ENCODE measurements around the gene ERICH3.

The ERICH3 gene

GRCh38 chr1:74703386-74704182 lies 30.0 kb upstream of the ERICH3 start:
- H3K4me1 ChIP-seq (ENCODE audit: control insufficient read depth in 2 of 2, insufficient read depth in 1 of 2, low read depth in 1 of 2, low read length in 2 of 2) = no peaks in the 10 kb centered on the region
- H2BK120ac ChIP-seq (ENCODE audit: low read depth, low read length) = no peak overlapping the region
- H3K79me1 ChIP-seq (ENCODE audit: low read depth, low read length) = no peaks in the 10 kb centered on the region
- no peak overlapping the region for H2BK5ac ChIP-seq (ENCODE audit: low read length)
- H3K36me3 ChIP-seq (replicated peaks in 1 of 2; ENCODE audit: control insufficient read depth in 2 of 2, insufficient read depth in 2 of 2, low read length in 2 of 2) = no peaks in the 10 kb centered on the region
- WGBS, 2 donors (ENCODE audit: extremely low coverage in 2 of 2, insufficient read length in 2 of 2, insufficient replicate concordance in 1 of 2) = no CpG with 5 or more reads among the region's 6 CpGs
- no peak overlapping the region for H2AFZ ChIP-seq (ENCODE audit: low read length)
- H2BK15ac ChIP-seq (ENCODE audit: low read length) = no peak overlapping the region
- no peak overlapping the region for H4K91ac ChIP-seq (ENCODE audit: low read depth, low read length, poor library complexity)
- no peaks in the 10 kb centered on the region for H3K27me3 ChIP-seq (ENCODE audit: control insufficient read depth in 3 of 3, insufficient read depth in 3 of 3, low read depth in 1 of 3, low read length in 3 of 3)
- no peak overlapping the region for H4K8ac ChIP-seq (ENCODE audit: low read depth, low read length)
- H3K4ac ChIP-seq (ENCODE audit: low read length) = no peak overlapping the region
- no peak overlapping the region for H3K23ac ChIP-seq (ENCODE audit: low read depth, low read length, poor library complexity)
- no peak overlapping the region for H3K4me3 ChIP-seq (ENCODE audit: low read length in 2 of 2)
- no peak for DNase-seq (ENCODE audit: low spot score)
- no peaks in the 10 kb centered on the region for H3K9me3 ChIP-seq (replicated peaks in 1 of 2; ENCODE audit: control insufficient read depth in 2 of 2, insufficient read depth in 1 of 2, low read depth in 1 of 2, low read length in 2 of 2)
- no peak overlapping the region for H2BK12ac ChIP-seq (ENCODE audit: low read length)
- H3K14ac ChIP-seq (ENCODE audit: low read length) = no peak overlapping the region
- H3K9ac ChIP-seq (ENCODE audit: low read depth, low read length, poor library complexity) = no peak overlapping the region
- no peak overlapping the region for H3K18ac ChIP-seq (ENCODE audit: low read length)
- no peak overlapping the region for H3K4me2 ChIP-seq (ENCODE audit: insufficient read depth, low read length, poor library complexity, severe bottlenecking)
- H2AK5ac ChIP-seq (ENCODE audit: low read depth, low read length) = no peak overlapping the region
- no peak overlapping the region for H3K27ac ChIP-seq (replicated peaks; ENCODE audit: low read length)

GRCh38 chr1:74699331-74699730 lies 25.7 kb upstream of the ERICH3 start:
- Histone ChIP-seq H2BK15ac (ENCODE audit: low read length) (no peak overlapping the region), H3K27ac (replicated peaks; ENCODE audit: low read length) (no peak overlapping the region), H3K23ac (ENCODE audit: low read depth, low read length, poor library complexity) (no peak overlapping the region), H3K79me1 (ENCODE audit: low read depth, low read length) (no peaks in the 10 kb centered on the region), H3K4me1 (ENCODE audit: control insufficient read depth in 2 of 2, insufficient read depth in 1 of 2, low read depth in 1 of 2, low read length in 2 of 2) (no peaks in the 10 kb centered on the region), H2AFZ (ENCODE audit: low read length) (no peak overlapping the region), H3K36me3 (replicated peaks in 1 of 2; ENCODE audit: control insufficient read depth in 2 of 2, insufficient read depth in 2 of 2, low read length in 2 of 2) (no peaks in the 10 kb centered on the region), H3K4ac (ENCODE audit: low read length) (no peak overlapping the region), H3K4me2 (ENCODE audit: insufficient read depth, low read length, poor library complexity, severe bottlenecking) (no peak overlapping the region), H2BK12ac (ENCODE audit: low read length) (no peak overlapping the region), H3K9me3 (replicated peaks in 1 of 2; ENCODE audit: control insufficient read depth in 2 of 2, insufficient read depth in 1 of 2, low read depth in 1 of 2, low read length in 2 of 2) (no peaks in the 10 kb centered on the region), H4K8ac (ENCODE audit: low read depth, low read length) (no peak overlapping the region), H4K91ac (ENCODE audit: low read depth, low read length, poor library complexity) (no peak overlapping the region), H3K9ac (ENCODE audit: low read depth, low read length, poor library complexity) (no peak overlapping the region), H3K18ac (ENCODE audit: low read length) (no peak overlapping the region), H2BK120ac (ENCODE audit: low read depth, low read length) (no peak overlapping the region), H3K4me3 (ENCODE audit: low read length in 2 of 2) (no peak overlapping the region), H2BK5ac (ENCODE audit: low read length) (no peak overlapping the region), H3K14ac (ENCODE audit: low read length) (no peak overlapping the region), H2AK5ac (ENCODE audit: low read depth, low read length) (no peak overlapping the region), H3K27me3 (ENCODE audit: control insufficient read depth in 3 of 3, insufficient read depth in 3 of 3, low read depth in 1 of 3, low read length in 3 of 3) (no peaks in the 10 kb centered on the region)
- no peak for DNase-seq (ENCODE audit: low spot score)

GRCh38 chr1:74697832-74698231 lies 24.2 kb upstream of the ERICH3 start:
- no peak overlapping the region for H3K4me2 ChIP-seq (ENCODE audit: insufficient read depth, low read length, poor library complexity, severe bottlenecking)
- H3K79me1 ChIP-seq (ENCODE audit: low read depth, low read length) = no peaks in the 10 kb centered on the region
- WGBS, 2 donors (ENCODE audit: extremely low coverage in 2 of 2, insufficient read length in 2 of 2, insufficient replicate concordance in 1 of 2) = 100% methylated on average over 2 of the region's 2 CpGs; no CpG with 5 or more reads in 1 of the 2 donors

GRCh38 chr1:74693473-74693872 lies 19.9 kb upstream of the ERICH3 start:
- Histone ChIP-seq H3K4ac (ENCODE audit: low read length) (no peak overlapping the region), H3K18ac (ENCODE audit: low read length) (no peak overlapping the region), H3K27ac (replicated peaks; ENCODE audit: low read length) (no peak overlapping the region), H3K14ac (ENCODE audit: low read length) (no peak overlapping the region), H2BK15ac (ENCODE audit: low read length) (no peak overlapping the region), H3K4me2 (ENCODE audit: insufficient read depth, low read length, poor library complexity, severe bottlenecking) (no peak overlapping the region), H3K36me3 (replicated peaks in 1 of 2; ENCODE audit: control insufficient read depth in 2 of 2, insufficient read depth in 2 of 2, low read length in 2 of 2) (no peaks in the 10 kb centered on the region), H2BK120ac (ENCODE audit: low read depth, low read length) (no peak overlapping the region), H2BK12ac (ENCODE audit: low read length) (no peak overlapping the region), H3K27me3 (ENCODE audit: control insufficient read depth in 3 of 3, insufficient read depth in 3 of 3, low read depth in 1 of 3, low read length in 3 of 3) (no peaks in the 10 kb centered on the region), H3K4me3 (ENCODE audit: low read length in 2 of 2) (no peak overlapping the region), H2AFZ (ENCODE audit: low read length) (no peak overlapping the region), H4K8ac (ENCODE audit: low read depth, low read length) (no peak overlapping the region), H2AK5ac (ENCODE audit: low read depth, low read length) (no peak overlapping the region), H3K9me3 (replicated peaks in 1 of 2; ENCODE audit: control insufficient read depth in 2 of 2, insufficient read depth in 1 of 2, low read depth in 1 of 2, low read length in 2 of 2) (no peaks in the 10 kb centered on the region), H3K4me1 (ENCODE audit: control insufficient read depth in 2 of 2, insufficient read depth in 1 of 2, low read depth in 1 of 2, low read length in 2 of 2) (peaks cover 0 to 4% of the 10 kb centered on the region in 2 donors), H4K91ac (ENCODE audit: low read depth, low read length, poor library complexity) (no peak overlapping the region), H3K9ac (ENCODE audit: low read depth, low read length, poor library complexity) (no peak overlapping the region), H3K79me1 (ENCODE audit: low read depth, low read length) (no peaks in the 10 kb centered on the region), H3K23ac (ENCODE audit: low read depth, low read length, poor library complexity) (no peak overlapping the region), H2BK5ac (ENCODE audit: low read length) (no peak overlapping the region)
- DNase-seq (ENCODE audit: low spot score) = no peak
- WGBS, 2 donors (ENCODE audit: extremely low coverage in 2 of 2, insufficient read length in 2 of 2, insufficient replicate concordance in 1 of 2) = no CpG with 5 or more reads among the region's 2 CpGs

More at GRCh38 chr1:74697832-74698231, 24.2 kb upstream of the ERICH3 start:
- DNase-seq (ENCODE audit: low spot score) = no peak
- Histone ChIP-seq H2BK5ac (ENCODE audit: low read length) (no peak overlapping the region), H3K18ac (ENCODE audit: low read length) (no peak overlapping the region), H4K91ac (ENCODE audit: low read depth, low read length, poor library complexity) (no peak overlapping the region), H3K4me1 (ENCODE audit: control insufficient read depth in 2 of 2, insufficient read depth in 1 of 2, low read depth in 1 of 2, low read length in 2 of 2) (peaks cover 0 to 4% of the 10 kb centered on the region in 2 donors), H3K27ac (replicated peaks; ENCODE audit: low read length) (no peak overlapping the region), H3K14ac (ENCODE audit: low read length) (no peak overlapping the region), H4K8ac (ENCODE audit: low read depth, low read length) (no peak overlapping the region), H3K4ac (ENCODE audit: low read length) (no peak overlapping the region), H3K23ac (ENCODE audit: low read depth, low read length, poor library complexity) (no peak overlapping the region), H3K36me3 (replicated peaks in 1 of 2; ENCODE audit: control insufficient read depth in 2 of 2, insufficient read depth in 2 of 2, low read length in 2 of 2) (no peaks in the 10 kb centered on the region), H2BK120ac (ENCODE audit: low read depth, low read length) (no peak overlapping the region), H2AK5ac (ENCODE audit: low read depth, low read length) (no peak overlapping the region), H3K27me3 (ENCODE audit: control insufficient read depth in 3 of 3, insufficient read depth in 3 of 3, low read depth in 1 of 3, low read length in 3 of 3) (no peaks in the 10 kb centered on the region), H2BK12ac (ENCODE audit: low read length) (no peak overlapping the region), H2BK15ac (ENCODE audit: low read length) (no peak overlapping the region), H3K9ac (ENCODE audit: low read depth, low read length, poor library complexity) (no peak overlapping the region), H2AFZ (ENCODE audit: low read length) (no peak overlapping the region), H3K9me3 (replicated peaks in 1 of 2; ENCODE audit: control insufficient read depth in 2 of 2, insufficient read depth in 1 of 2, low read depth in 1 of 2, low read length in 2 of 2) (no peaks in the 10 kb centered on the region), H3K4me3 (ENCODE audit: low read length in 2 of 2) (no peak overlapping the region)

Measured in neuronal stem cell (in vitro differentiated cells).